Neuronal stem cell (in vitro differentiated cells): ENCODE data around the gene PLEK.

Experiments used
- DNase-seq: peaks from one replicate; pipeline ENCODE4 v3.0.0-alpha.2; 2013; ENCODE audit warnings: low spot score
- H2AFZ ChIP-seq: one replicate; pipeline ENCODE4 v1.6.1; 2013; ENCODE audit warnings: mild to moderate bottlenecking, low read length, inconsistent platforms
- H2AK5ac ChIP-seq: 2 replicates; pipeline ENCODE4 v1.6.1; 2013; ENCODE audit warnings: low read depth, mild to moderate bottlenecking, inconsistent platforms, low read length, moderate library complexity, mixed read lengths
- H2BK120ac ChIP-seq: 2 replicates; pipeline ENCODE4 v1.6.1; 2013; ENCODE audit warnings: low read depth, mild to moderate bottlenecking, inconsistent platforms, low read length, moderate library complexity, mixed read lengths
- H2BK12ac ChIP-seq: one replicate; pipeline ENCODE4 v1.6.1; 2013; ENCODE audit warnings: low read length, inconsistent platforms
- H2BK15ac ChIP-seq: 2 replicates; pipeline ENCODE4 v1.6.1; 2013; ENCODE audit warnings: mild to moderate bottlenecking, low read length, inconsistent platforms, mixed read lengths
- H2BK5ac ChIP-seq: one replicate; pipeline ENCODE4 v1.6.1; 2013; ENCODE audit warnings: inconsistent platforms, mild to moderate bottlenecking, low read length, moderate library complexity
- H3K14ac ChIP-seq: one replicate; pipeline ENCODE4 v1.6.1; 2013; ENCODE audit warnings: low read length, inconsistent platforms
- H3K18ac ChIP-seq: 2 replicates; pipeline ENCODE4 v1.6.1; 2013; ENCODE audit warnings: low read length, inconsistent platforms
- H3K23ac ChIP-seq: 2 replicates; pipeline ENCODE4 v1.6.1; 2013; ENCODE audit warnings: low read depth, mild to moderate bottlenecking, mixed read lengths, low read length, inconsistent platforms; ENCODE audit not compliant: poor library complexity
- H3K27ac ChIP-seq: replicated peaks from 3 replicates; pipeline ENCODE4 v1.5.1; 2013; ENCODE audit warnings: low read length, inconsistent platforms
- H3K27me3 ChIP-seq, 3 experiments: 2 replicates each; pipeline ENCODE4 v1.6.1; 2013; ENCODE audit warnings: low read length in 3 of 3, mild to moderate bottlenecking in 2 of 3, inconsistent platforms in 1 of 3, low read depth in 1 of 3, mixed read lengths in 1 of 3, moderate library complexity in 1 of 3; ENCODE audit not compliant: control insufficient read depth in 3 of 3, insufficient read depth in 3 of 3
- H3K36me3 ChIP-seq, 2 donors: replicated peaks in 1 of 2; 2 replicates each; pipeline ENCODE4 v1.6.1; 2013; ENCODE audit warnings: low read length in 2 of 2; ENCODE audit not compliant: control insufficient read depth in 2 of 2, insufficient read depth in 2 of 2
- H3K4ac ChIP-seq: 2 replicates; pipeline ENCODE4 v1.6.1; 2013; ENCODE audit warnings: inconsistent platforms, mild to moderate bottlenecking, low read length, moderate library complexity
- H3K4me1 ChIP-seq, 2 donors: 1 replicate in 1 of 2; 2 replicates in 1 of 2; pipeline ENCODE4 v1.6.1; 2013; ENCODE audit warnings: low read length in 2 of 2, low read depth in 1 of 2; ENCODE audit not compliant: control insufficient read depth in 2 of 2, insufficient read depth in 1 of 2
- H3K4me2 ChIP-seq: one replicate; pipeline ENCODE4 v1.6.1; 2013; ENCODE audit warnings: mild to moderate bottlenecking, low read length, inconsistent platforms; ENCODE audit not compliant: insufficient read depth, poor library complexity, severe bottlenecking
- H3K4me3 ChIP-seq, 2 donors: 2 replicates each; pipeline ENCODE4 v1.5.1; 2013; ENCODE audit warnings: low read length in 2 of 2, mild to moderate bottlenecking in 2 of 2, inconsistent platforms in 1 of 2, moderate library complexity in 1 of 2
- H3K79me1 ChIP-seq: one replicate; pipeline ENCODE4 v1.6.1; 2013; ENCODE audit warnings: low read depth, mild to moderate bottlenecking, inconsistent platforms, low read length, moderate library complexity
- H3K9ac ChIP-seq: one replicate; pipeline ENCODE4 v1.6.1; 2013; ENCODE audit warnings: mild to moderate bottlenecking, low read depth, low read length, inconsistent platforms; ENCODE audit not compliant: poor library complexity
- H3K9me3 ChIP-seq, 2 donors: replicated peaks in 1 of 2; 2 replicates each; pipeline versions ENCODE3 to v1.6.1; 2013; ENCODE audit warnings: low read length in 2 of 2, mild to moderate bottlenecking in 2 of 2, inconsistent platforms in 1 of 2, low read depth in 1 of 2, mixed read lengths in 1 of 2, moderate library complexity in 1 of 2; ENCODE audit not compliant: control insufficient read depth in 2 of 2, insufficient read depth in 1 of 2
- H4K8ac ChIP-seq: one replicate; pipeline ENCODE4 v1.6.1; 2013; ENCODE audit warnings: low read depth, mild to moderate bottlenecking, inconsistent platforms, low read length, moderate library complexity
- H4K91ac ChIP-seq: one replicate; pipeline ENCODE4 v1.6.1; 2013; ENCODE audit warnings: low read length, low read depth, mild to moderate bottlenecking, inconsistent platforms; ENCODE audit not compliant: poor library complexity
- WGBS, 2 donors: extraction: QIAGEN DNeasy Blood & Tissue Kit; methylation state at CpG; one replicate each; pipeline ENCODE4 v1.1.7; 2013; ENCODE audit warnings: missing lambda C conversion rate in 2 of 2, mixed read lengths in 1 of 2; ENCODE audit not compliant: insufficient read length in 2 of 2, insufficient replicate concordance in 1 of 2; ENCODE audit errors: extremely low coverage in 2 of 2; 5-methylcytosine and 5-hydroxymethylcytosine counted together

The PLEK gene

GRCh38 chr2:68383778-68384177, 18.7 kb downstream of the PLEK start:
- Histone ChIP-seq H2BK120ac (no peak overlapping the region), H3K14ac (no peak overlapping the region), H3K79me1 (no peaks in the 10 kb centered on the region), H3K9me3 (no peaks in the 10 kb centered on the region), H2BK15ac (no peak overlapping the region), H2AK5ac (no peak overlapping the region), H3K27ac (no peak overlapping the region), H2BK12ac (no peak overlapping the region), H3K27me3 (peaks cover 0 to 24% (median 0%) of the 10 kb centered on the region in 3 experiments), H3K4me3 (no peak overlapping the region), H2AFZ (no peak overlapping the region), H3K9ac (no peak overlapping the region), H4K91ac (no peak overlapping the region), H3K4ac (no peak overlapping the region), H3K4me2 (no peak overlapping the region), H2BK5ac (no peak overlapping the region), H3K4me1 (peaks cover 0 to 4% of the 10 kb centered on the region in 2 donors), H3K36me3 (no peaks in the 10 kb centered on the region), H4K8ac (no peak overlapping the region), H3K23ac (no peak overlapping the region), H3K18ac (no peak overlapping the region)
- WGBS, 2 donors = no CpG with 5 or more reads among the region's 3 CpGs
- no peak for DNase-seq

GRCh38 chr2:68384485-68385107, 19.5 kb downstream of the PLEK start:
- Histone ChIP-seq H3K4me1 (peaks cover 0 to 4% of the 10 kb centered on the region in 2 donors), H3K4me2 (no peak overlapping the region), H3K4ac (no peak overlapping the region), H3K4me3 (no peak overlapping the region), H2BK5ac (no peak overlapping the region), H2AK5ac (no peak overlapping the region), H4K91ac (no peak overlapping the region), H2AFZ (no peak overlapping the region), H2BK120ac (no peak overlapping the region), H3K18ac (no peak overlapping the region), H3K9ac (no peak overlapping the region), H2BK15ac (no peak overlapping the region), H3K9me3 (no peaks in the 10 kb centered on the region), H3K27me3 (peaks cover 0 to 25% (median 0%) of the 10 kb centered on the region in 3 experiments), H4K8ac (no peak overlapping the region), H3K79me1 (no peaks in the 10 kb centered on the region), H3K27ac (no peak overlapping the region), H3K36me3 (no peaks in the 10 kb centered on the region), H2BK12ac (no peak overlapping the region), H3K23ac (no peak overlapping the region), H3K14ac (no peak overlapping the region)
- no CpG with 5 or more reads among the region's 5 CpGs for WGBS, 2 donors
- DNase-seq = no peak

DNA sequence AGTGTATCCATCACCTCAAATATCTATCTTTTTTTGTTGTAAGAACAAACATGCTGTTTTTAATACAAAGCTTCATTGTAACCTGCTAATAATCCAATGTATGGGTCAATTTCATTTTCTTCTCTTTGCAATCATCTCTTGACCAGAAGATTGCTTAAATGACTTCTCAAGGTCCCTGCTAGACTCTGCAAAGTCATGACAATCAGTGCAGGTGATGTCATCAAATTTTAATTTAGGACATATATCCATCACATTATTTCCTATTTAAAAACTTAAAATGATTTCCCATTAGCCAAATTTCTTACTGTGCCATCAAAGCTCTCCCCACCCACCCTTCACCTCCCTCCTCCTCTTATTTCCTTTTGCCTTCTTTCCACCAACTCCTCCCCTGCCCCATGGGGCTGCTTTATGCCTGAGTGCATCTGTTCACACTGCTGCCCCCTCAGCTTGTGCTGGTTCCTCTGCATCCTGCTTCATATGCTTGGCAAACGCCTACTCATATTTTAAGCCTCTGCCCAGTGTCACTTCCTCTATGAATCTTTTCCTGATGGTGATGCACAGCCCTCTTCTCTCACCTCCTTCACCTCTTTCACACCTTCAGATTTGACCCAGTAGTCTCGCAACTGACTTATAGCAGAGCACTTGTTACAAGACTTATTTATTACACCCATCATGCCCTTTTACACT, 20.3 kb downstream of the PLEK start:
- H3K79me1 ChIP-seq = no peaks in the 10 kb centered on the region
- no peak overlapping the region for H3K18ac ChIP-seq
- H2BK15ac ChIP-seq = no peak overlapping the region
- H3K4me1 ChIP-seq = peaks cover 0 to 4% of the 10 kb centered on the region in 2 donors
- peaks cover 0 to 17% (median 0%) of the 10 kb centered on the region in 3 experiments for H3K27me3 ChIP-seq
- no peak overlapping the region for H3K23ac ChIP-seq
- H3K4me2 ChIP-seq = no peak overlapping the region
- H3K14ac ChIP-seq = no peak overlapping the region
- no peak overlapping the region for H3K4me3 ChIP-seq
- no peak overlapping the region for H3K4ac ChIP-seq
- no peak for DNase-seq
- no peak overlapping the region for H2AK5ac ChIP-seq
- H2BK12ac ChIP-seq = no peak overlapping the region
- H3K27ac ChIP-seq = no peak overlapping the region
- H2BK120ac ChIP-seq = no peak overlapping the region
- no peak overlapping the region for H2BK5ac ChIP-seq
- no peak overlapping the region for H4K91ac ChIP-seq
- no peaks in the 10 kb centered on the region for H3K36me3 ChIP-seq
- no CpG with 5 or more reads among the region's 2 CpGs for WGBS, 2 donors
- no peak overlapping the region for H3K9ac ChIP-seq
- H2AFZ ChIP-seq = no peak overlapping the region
- no peak overlapping the region for H4K8ac ChIP-seq
- H3K9me3 ChIP-seq = no peaks in the 10 kb centered on the region

DNA sequence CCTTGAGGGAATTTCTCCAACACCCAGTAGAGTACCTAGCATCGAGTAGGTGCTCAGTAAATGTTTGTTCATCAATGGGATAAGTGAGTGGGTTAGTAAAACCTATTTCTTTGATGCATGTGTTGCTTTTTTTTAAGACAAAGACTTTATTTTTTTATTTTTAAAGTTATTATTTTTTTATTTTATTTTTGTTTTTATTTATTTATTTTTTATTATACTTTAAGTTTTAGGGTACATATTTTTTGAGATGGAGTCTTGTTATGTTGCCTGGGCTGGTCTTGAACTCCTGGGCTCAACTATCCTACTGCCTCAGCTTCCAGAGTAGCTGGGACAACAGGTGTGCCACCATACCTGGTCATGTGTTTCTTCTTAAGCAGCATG, 20.8 kb downstream of the PLEK start:
- H3K4me2 ChIP-seq = no peak overlapping the region
- H2BK15ac ChIP-seq = no peak overlapping the region
- no CpG with 5 or more reads among the region's 1 CpG for WGBS, 2 donors
- H3K36me3 ChIP-seq = no peaks in the 10 kb centered on the region
- no peak for DNase-seq
- H4K91ac ChIP-seq = no peak overlapping the region
- H3K23ac ChIP-seq = no peak overlapping the region
- no peaks in the 10 kb centered on the region for H3K79me1 ChIP-seq
- H2AFZ ChIP-seq = no peak overlapping the region
- H3K14ac ChIP-seq = no peak overlapping the region
- H3K4ac ChIP-seq = no peak overlapping the region
- no peak overlapping the region for H4K8ac ChIP-seq
- peaks cover 0 to 4% of the 10 kb centered on the region in 2 donors for H3K4me1 ChIP-seq
- no peak overlapping the region for H2BK12ac ChIP-seq
- H2AK5ac ChIP-seq = no peak overlapping the region
- no peak overlapping the region for H3K18ac ChIP-seq
- H3K9me3 ChIP-seq = no peaks in the 10 kb centered on the region
- H2BK120ac ChIP-seq = no peak overlapping the region
- H3K27ac ChIP-seq = no peak overlapping the region
- no peak overlapping the region for H3K4me3 ChIP-seq
- H3K9ac ChIP-seq = no peak overlapping the region
- H2BK5ac ChIP-seq = no peak overlapping the region
- H3K27me3 ChIP-seq = peaks cover 0 to 15% (median 0%) of the 10 kb centered on the region in 3 experiments
